ENCODE measurements around the gene PSMA5. TPM values are rescaled to one million over a fixed set of nuclear protein-coding genes. Genes with fewer than 3 reads are reported as not detected.

PSMA5 gene
- total and polyA plus RNA-seq, 2 of the 13 experiments (the other 11 are each of a cell fraction or from before 2014, with no cell fraction given), result 140 to 169 TPM

GRCh38 chr1:109397581-109398342 lies 28.5 kb downstream of the PSMA5 start, which contains the start of gene SORT1 (continued):
- TF ChIP-seq, protein P1, sequence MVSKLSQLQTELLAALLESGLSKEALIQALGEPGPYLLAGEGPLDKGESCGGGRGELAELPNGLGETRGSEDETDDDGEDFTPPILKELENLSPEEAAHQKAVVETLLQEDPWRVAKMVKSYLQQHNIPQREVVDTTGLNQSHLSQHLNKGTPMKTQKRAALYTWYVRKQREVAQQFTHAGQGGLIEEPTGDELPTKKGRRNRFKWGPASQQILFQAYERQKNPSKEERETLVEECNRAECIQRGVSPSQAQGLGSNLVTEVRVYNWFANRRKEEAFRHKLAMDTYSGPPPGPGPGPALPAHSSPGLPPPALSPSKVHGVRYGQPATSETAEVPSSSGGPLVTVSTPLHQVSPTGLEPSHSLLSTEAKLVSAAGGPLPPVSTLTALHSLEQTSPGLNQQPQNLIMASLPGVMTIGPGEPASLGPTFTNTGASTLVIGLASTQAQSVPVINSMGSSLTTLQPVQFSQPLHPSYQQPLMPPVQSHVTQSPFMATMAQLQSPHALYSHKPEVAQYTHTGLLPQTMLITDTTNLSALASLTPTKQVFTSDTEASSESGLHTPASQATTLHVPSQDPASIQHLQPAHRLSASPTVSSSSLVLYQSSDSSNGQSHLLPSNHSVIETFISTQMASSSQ (IDR thresholded peaks at IDR 0.05; ENCODE audit: low read depth), result no peak
- TF ChIP-seq, protein P1 (CRISPR knock-in tag; IDR thresholded peaks at IDR 0.05; ENCODE audit: borderline replicate concordance), result no peak
- TF ChIP-seq MIER2 (CRISPR knock-in tag; IDR thresholded peaks at IDR 0.05) (no peak), PAX8 (CRISPR knock-in tag; IDR thresholded peaks at IDR 0.05; ENCODE audit: borderline replicate concordance) (no peak), BCLAF1 (IDR thresholded peaks at IDR 0.05) (no peak), FLYWCH1 (CRISPR knock-in tag; IDR thresholded peaks at IDR 0.05) (no peak), GRHL1 (CRISPR knock-in tag; conservative IDR thresholded peaks at IDR 0.05) (no peak), NAIF1 (CRISPR knock-in tag; IDR thresholded peaks at IDR 0.05; ENCODE audit: borderline replicate concordance) (no peak), KDM1A (CRISPR knock-in tag; IDR thresholded peaks at IDR 0.05) (no peak), HDAC2 (CRISPR knock-in tag; IDR thresholded peaks at IDR 0.05) (no peak; the same call in none of the 2 replicates), SP5 (CRISPR knock-in tag; IDR thresholded peaks at IDR 0.05; ENCODE audit: borderline replicate concordance, low read depth) (no peak; the same call in 1 of the 2 replicates), ZNF333 (CRISPR knock-in tag; IDR thresholded peaks at IDR 0.05; ENCODE audit: borderline replicate concordance) (no peak), PRDM10 (CRISPR knock-in tag; IDR thresholded peaks at IDR 0.05; ENCODE audit: low read depth) (no peak), SAFB2 (CRISPR knock-in tag; IDR thresholded peaks at IDR 0.05; ENCODE audit: borderline replicate concordance, low read depth) (no peak)
- TF ChIP-seq, protein P2, sequence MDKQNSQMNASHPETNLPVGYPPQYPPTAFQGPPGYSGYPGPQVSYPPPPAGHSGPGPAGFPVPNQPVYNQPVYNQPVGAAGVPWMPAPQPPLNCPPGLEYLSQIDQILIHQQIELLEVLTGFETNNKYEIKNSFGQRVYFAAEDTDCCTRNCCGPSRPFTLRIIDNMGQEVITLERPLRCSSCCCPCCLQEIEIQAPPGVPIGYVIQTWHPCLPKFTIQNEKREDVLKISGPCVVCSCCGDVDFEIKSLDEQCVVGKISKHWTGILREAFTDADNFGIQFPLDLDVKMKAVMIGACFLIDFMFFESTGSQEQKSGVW (CRISPR knock-in tag; IDR thresholded peaks at IDR 0.05; ENCODE audit: borderline replicate concordance), result no peak
